GM19328 (cell line): ENCODE data around the gene FREY1.

Experiments
- ATAC-seq: cut with Tn5 transposase; IDR thresholded peaks from one replicate; pipeline ENCODE4 v1.9.1; 2021; ENCODE audit warnings: mild to moderate bottlenecking, moderate library complexity; ENCODE audit not compliant: unreplicated experiment

FREY1 gene

DNA sequence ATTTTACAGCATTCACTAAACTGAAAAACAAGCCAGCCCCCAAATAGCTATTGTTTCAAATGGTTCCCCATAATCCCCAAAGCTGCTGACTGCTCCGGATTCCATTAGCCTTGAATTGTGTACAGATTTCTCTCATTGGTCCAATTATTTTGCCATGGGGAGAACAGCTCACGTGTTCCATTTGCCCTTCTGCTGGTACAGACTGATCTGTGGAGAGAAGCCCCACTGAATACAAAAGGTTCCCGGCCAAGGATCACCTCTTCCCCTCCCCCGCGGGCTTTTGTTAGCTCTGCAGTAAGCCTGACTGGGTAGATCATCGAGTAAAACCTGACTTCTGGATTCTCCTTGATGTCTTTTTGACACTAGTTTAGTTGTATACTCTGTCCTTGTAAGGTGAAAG lies 30.7 kb downstream of the FREY1 start:
- no peak for ATAC-seq

DNA sequence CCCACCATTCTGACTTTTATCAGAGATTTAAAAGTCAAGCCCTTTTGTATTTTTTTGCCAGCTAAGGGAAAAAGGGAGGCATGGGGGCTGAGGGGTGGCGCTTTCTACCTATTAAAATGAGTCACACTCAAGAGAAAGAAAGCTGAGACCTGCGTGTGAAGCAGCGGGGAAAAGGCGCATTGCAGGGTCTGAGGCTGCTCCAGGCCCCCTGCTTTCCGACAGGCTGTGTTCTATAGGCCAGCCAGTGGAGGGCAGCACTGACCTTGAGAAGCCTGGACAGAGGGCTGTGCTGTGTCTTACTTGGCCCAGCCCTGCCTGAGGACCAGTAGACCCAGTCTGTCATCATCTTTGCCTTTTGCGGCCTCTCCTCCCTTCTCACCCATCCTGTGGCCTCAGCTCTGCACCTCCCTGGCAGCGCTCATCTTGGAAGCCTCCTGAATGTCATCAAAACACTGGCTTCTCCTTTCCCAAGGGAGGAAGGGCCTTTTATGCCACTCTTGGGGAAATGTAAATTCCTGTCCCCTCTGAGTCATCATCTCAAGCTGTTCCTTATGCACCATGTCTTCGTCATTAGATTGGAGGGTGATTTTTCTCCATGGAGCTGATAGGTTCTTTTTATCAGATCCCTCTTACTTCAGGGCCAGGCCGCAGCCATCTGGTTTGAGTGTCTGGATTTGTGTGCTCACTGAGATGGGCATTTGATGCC lies 34.3 kb downstream of the FREY1 start:
- ATAC-seq: no peak

DNA sequence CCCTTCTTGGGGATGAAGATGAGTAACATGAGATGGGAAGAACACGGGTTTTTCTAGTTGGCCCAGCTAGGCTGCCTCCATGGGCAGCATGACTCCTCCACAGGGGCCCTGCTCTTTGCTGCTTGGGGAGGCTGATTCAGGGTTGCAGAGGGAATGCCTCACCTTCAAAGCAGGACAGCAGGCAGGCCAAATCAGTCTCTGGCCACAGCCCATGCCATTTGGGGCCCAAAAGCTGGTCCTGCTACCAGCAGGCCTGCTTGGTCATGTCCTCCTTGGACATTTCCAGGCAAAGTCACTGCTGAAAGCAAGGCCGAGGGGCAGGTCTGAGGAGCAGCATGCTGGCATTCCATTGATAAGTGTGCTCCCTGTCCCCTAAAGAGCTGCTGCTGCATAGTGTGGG lies 35.4 kb downstream of the FREY1 start:
- no peak for ATAC-seq

DNA sequence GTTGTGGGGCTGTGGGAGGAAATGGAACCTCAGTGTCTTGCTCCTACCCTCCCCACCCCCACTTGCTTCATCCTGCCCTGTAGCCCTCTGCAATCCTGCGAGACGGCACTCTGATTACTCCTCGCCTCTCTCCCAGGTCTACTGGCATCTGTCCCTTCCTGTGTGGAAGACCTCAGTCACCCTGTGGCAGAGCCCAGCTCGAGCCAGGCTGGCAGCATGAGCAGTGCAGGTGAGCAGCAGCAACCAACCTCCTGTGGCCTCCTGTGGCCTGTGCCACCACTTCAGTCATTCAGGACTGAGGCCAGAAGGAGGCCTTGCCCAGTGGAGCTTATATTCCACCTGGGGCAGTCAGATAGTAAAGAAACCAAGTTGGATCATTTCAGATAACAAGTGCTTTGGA lies 36.4 kb downstream of the FREY1 start:
- ATAC-seq: no peak

DNA sequence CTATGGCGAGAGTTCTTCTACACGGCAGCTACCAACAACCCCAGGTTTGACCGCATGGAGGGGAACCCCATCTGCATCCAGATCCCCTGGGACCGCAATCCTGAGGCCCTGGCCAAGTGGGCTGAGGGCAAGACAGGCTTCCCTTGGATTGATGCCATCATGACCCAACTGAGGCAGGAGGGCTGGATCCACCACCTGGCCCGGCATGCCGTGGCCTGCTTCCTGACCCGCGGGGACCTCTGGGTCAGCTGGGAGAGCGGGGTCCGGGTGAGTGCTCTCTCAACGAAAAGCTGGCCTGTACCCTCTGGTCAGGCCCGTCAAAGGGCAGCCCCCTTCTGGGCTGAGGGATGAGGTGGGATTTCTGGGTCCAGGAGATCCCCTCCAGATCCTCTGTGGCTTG lies 37.5 kb downstream of the FREY1 start:
- ATAC-seq: no peak

DNA sequence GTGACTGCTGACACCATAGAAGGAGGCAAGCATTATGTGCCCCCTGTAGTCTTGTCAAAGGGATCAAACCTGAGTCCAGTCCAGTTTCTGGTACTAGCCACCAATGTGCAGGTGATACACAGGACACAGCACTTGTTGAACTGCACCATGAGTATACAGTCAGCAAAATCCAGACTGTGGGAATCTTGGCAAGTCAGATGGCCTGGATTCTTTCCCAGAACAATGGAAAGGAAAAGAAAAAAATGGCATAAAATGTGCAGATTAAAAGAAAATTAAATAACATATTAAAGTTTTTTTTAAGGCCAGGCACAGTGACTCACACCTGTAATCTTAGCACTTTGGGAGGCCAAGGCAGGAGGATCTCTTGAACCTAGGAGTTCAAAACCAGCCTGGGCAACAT lies 43.0 kb downstream of the FREY1 start:
- ATAC-seq: no peak

DNA sequence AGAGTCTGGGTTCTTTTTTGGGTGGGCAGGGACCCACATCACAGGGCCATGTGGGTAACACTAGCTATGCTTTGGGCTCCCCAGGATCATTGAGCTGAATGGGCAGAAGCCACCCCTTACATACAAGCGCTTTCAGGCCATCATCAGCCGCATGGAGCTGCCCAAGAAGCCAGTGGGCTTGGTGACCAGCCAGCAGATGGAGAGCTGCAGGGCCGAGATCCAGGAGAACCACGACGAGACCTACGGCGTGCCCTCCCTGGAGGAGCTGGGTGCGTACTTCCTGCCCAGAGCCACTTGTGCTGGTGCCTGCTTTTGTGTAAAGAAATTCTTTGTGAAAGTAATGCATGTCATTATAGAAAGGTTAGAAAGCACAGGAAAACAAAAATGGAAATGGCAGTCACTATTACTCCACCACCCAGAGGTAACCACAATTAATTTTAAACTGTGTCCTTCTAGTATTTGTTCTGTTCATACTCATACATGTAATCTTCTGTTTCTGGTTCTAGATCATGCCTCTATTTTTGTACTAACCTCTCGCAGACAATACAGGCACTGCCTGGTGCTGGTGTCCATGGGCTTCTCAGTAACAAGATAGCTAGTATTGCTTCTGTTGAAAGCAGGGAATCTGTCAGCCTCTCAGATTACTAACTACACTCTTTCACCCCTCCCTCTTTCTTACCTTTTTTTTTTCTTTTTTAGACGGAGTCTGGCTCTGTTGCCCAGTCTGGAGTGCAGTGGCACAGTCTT lies 46.1 kb downstream of the FREY1 start:
- ATAC-seq: no peak

DNA sequence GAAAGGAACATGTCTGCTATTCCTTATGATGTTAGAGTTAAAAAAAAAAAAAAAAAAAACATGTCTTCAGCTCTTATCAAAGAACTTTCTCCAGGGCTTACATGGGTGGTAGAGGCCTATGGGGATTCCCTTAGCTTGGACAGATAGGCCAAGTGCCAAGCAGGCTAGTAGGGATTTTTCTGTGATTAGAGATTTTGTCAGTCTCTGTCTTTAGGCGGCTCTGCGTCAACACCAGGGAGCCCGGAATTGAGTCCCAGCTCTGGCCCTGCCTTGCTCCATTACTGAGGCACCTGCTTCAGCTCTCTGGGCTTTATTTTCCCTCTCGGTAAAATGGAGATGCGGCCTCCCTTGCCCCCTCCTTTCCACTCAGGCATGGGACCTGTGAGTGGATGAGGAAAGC lies 46.7 kb downstream of the FREY1 start:
- ATAC-seq: no peak

DNA sequence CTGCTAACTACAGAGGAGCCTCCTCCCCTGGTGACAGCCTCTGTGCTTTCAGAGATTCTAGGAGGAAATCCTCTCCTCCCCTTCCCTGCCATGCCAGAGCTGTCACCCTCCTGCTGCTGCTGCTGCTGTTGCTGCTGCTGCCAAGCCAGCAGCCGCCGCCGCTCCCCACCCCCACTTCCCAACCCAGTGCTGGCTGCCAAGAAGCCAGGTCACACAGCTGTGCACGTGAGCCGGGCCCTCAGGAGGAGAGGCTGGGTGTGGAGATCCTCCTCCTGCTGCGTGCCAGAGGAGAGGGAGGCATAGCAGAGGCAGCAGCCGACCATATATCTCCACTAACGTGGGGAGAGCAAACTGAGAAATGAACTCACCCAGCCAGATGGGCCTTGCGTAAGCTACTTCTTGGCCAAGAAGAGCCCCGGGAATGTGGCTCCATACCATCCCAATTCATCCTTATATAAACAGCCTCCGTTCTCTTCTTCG lies 47.4 kb downstream of the FREY1 start:
- no peak for ATAC-seq

DNA sequence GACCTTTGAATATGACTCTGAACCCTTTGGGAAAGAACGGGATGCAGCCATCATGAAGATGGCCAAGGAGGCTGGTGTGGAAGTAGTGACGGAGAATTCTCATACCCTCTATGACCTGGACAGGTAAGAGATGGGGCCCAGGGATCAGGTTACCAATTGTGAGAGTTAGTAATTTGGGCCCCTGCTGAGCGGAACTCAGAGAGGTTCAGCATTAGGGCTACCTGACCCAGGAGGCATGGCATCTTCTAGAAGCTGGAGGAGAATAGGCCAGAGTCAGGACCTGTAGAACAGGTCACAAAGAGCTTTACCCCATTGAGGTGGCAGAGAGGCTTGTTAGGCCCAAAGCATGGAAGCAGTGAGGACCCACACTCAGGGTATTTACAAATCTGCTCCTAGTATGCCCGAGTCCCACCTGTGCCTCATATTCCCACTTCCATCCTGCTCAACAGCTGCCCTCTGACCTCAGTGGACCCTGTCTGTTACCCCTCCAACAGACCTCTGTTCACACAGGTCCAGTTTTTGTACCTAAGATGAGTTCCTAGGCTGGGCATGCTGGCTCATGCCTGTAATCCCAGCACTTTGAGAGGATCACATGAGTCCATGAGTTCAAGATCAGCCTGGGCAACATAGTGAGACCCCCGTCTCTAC lies 48.2 kb downstream of the FREY1 start:
- no peak for ATAC-seq

DNA sequence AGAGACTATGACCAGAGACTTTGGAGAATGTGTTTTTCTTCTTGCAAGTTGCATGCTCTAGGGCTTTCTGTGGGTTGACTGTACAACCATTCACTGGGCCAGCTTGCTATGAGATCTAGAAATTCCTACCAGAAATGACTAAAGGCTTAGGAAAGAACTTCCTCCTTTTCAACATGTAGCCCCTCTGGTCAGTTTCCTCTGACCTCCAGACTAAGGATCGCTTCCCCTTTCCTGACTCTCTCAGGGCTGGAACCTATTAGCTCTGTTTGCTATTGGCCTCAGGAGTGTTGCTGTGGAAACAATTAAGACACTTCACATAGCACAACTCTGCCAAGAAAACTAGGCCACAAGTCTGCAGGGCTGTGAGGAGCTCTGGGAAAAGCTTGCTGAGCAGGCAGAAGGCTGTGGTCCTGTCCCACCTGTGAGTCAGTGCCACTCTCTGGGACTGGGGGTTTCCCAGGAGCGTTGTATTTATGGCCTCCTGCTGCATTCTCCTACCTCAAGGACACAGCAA lies 49.1 kb downstream of the FREY1 start:
- ATAC-seq: no peak
